Measurements from ENCODE around the gene FRK. TPM values are rescaled to one million over a fixed set of nuclear protein-coding genes. Genes with fewer than 3 reads are reported as not detected.

FRK gene
- total and polyA plus RNA-seq, 7 donors, result 0.10 to 4.2 (median 1.4) TPM

DNA sequence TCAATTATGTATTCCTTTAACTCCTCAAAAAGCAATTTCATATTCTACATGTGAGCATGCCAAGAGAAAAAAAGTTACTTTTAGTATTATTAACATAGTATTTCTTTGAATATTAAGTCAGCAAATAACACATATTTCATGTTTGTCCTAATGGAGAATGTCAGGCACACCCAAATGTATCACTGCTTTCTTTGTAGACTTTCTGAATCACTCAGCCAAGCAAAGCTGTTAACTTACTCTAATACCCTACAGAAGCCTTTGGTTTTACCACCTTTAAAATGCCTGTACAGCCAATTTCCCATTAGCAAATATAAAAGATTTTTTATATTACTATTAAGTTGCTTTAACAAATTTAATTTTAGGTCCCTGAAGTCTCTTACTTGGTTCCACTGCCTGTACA, 23.8 kb downstream of the FRK start:
- TF ChIP-seq, protein P1, sequence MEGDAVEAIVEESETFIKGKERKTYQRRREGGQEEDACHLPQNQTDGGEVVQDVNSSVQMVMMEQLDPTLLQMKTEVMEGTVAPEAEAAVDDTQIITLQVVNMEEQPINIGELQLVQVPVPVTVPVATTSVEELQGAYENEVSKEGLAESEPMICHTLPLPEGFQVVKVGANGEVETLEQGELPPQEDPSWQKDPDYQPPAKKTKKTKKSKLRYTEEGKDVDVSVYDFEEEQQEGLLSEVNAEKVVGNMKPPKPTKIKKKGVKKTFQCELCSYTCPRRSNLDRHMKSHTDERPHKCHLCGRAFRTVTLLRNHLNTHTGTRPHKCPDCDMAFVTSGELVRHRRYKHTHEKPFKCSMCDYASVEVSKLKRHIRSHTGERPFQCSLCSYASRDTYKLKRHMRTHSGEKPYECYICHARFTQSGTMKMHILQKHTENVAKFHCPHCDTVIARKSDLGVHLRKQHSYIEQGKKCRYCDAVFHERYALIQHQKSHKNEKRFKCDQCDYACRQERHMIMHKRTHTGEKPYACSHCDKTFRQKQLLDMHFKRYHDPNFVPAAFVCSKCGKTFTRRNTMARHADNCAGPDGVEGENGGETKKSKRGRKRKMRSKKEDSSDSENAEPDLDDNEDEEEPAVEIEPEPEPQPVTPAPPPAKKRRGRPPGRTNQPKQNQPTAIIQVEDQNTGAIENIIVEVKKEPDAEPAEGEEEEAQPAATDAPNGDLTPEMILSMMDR (IDR thresholded peaks at IDR 0.05), result no peak
- intact Hi-C loops (cut with DNase I), result no loop called here
- DNase-seq (no peak), ATAC-seq (peak in 1 of 4 donors; percentile 55)
- no peaks in the 10 kb centered on the region for H3K36me3 ChIP-seq (ENCODE audit: insufficient read depth in 1 of 2, low read depth in 1 of 2)
- H3K27me3 ChIP-seq (ENCODE audit: insufficient read depth in 3 of 3, low read length in 2 of 3), result no peaks in the 10 kb centered on the region
- H3K9me3 ChIP-seq, result no peaks in the 10 kb centered on the region
- peaks cover 15% of the 10 kb centered on the region for H3K4me1 ChIP-seq
- H3K27ac ChIP-seq, result no peak overlapping the region
- no peak overlapping the region for H3K4me3 ChIP-seq

DNA sequence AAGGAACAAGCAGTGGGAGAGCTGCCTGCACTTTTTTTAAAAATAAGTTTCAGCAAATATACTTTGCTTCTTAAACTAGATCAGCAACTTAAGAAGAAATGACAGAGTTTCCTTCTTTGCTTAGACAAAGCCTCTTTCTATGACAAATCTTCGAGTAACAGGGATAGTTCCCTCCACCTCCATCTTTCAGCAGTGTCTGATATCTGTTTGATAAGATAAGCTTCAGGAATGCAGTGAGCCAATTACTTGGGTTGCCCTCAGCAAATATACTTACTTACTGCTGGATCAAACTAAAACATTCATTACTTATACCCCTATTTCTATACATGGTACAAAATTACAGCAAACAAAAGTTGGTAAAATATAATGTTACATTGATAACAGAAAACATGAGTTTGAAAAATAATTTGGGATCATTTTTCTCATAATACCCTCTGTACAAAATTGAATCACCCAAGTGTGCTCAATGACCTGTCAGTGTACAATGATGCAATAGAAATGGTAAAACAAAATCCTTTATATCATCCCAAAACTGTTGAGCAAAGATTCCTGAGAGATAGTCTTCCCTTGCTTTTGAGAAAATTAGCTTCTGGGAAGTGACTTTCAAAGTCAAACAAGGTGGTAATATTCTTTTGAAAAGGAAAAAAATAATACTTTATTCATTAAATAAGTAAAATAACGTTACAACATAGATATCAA, 24.5 kb downstream of the FRK start:
- no peaks in the 10 kb centered on the region for H3K9me3 ChIP-seq
- intact Hi-C loops (cut with DNase I), result no loop called here
- no peak for ATAC-seq
- no peak for DNase-seq
- H3K4me3 ChIP-seq, result peak overlapping the region; percentile 43
- H3K27me3 ChIP-seq (ENCODE audit: insufficient read depth in 3 of 3, low read length in 2 of 3), result no peaks in the 10 kb centered on the region
- H3K27ac ChIP-seq, result no peak overlapping the region
- WGBS, 3 donors, result 59 to 66% (median 62%) methylated on average over 2 of the region's 2 CpGs
- no peaks in the 10 kb centered on the region for H3K36me3 ChIP-seq (ENCODE audit: insufficient read depth in 1 of 2, low read depth in 1 of 2)
- TF ChIP-seq, protein P1 (IDR thresholded peaks at IDR 0.05), result no peak
- peaks cover 15% of the 10 kb centered on the region for H3K4me1 ChIP-seq

DNA sequence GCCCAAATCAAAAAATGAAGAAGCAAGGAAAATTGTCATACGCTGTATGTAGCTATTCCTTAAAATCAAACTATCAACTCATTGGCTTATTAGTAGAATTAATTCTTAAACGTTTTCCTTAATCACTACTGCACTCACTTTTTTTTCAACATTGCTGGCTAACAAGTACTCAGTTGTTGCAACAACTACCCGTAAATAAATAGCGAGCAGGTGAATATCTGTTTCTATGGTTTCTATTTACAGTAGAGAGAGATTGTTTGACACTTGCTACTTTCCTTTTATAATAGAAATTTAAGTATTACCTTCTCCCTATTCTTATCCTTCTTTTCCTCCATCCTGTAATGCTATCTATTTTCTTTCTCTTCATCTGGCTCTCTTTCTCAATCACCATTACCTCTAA, 25.1 kb downstream of the FRK start:
- TF ChIP-seq, protein P1 (IDR thresholded peaks at IDR 0.05), result no peak
- intact Hi-C loops (cut with DNase I), result loop anchor here in 1 of 2 donors (1.0 kb wide), 1 partner anchor 40 kb away; no protein-coding TSS in a partner anchor
- H3K4me3 ChIP-seq, result peak overlapping the region; percentile 43
- WGBS, 3 donors, result 40 to 52% (median 44%) methylated on average over 4 of the region's 4 CpGs
- no peaks in the 10 kb centered on the region for H3K9me3 ChIP-seq
- ATAC-seq, result peak in 1 of 4 donors; percentile 37
- H3K27ac ChIP-seq, result no peak overlapping the region
- H3K27me3 ChIP-seq (ENCODE audit: insufficient read depth in 3 of 3, low read length in 2 of 3), result no peaks in the 10 kb centered on the region
- peaks cover 15% of the 10 kb centered on the region for H3K4me1 ChIP-seq
- DNase-seq, result no peak
- H3K36me3 ChIP-seq (ENCODE audit: insufficient read depth in 1 of 2, low read depth in 1 of 2), result no peaks in the 10 kb centered on the region

DNA sequence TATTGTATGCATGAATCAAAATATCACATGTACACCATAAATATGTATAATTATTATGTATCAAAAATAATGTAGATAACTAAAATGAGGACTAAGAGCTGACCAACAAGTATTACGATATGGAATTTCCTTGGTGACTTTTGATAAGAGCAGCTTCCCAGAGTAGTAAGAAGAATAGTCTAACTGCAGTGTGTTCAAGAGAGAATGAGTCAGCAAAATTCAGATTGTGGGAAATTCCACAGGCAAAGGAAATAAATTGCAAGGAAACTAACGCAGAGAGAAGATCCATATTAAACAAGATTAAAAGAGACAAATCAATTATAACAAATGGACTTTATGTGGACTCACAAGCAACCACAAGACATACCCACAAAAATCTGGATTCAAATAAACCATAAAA, 26.4 kb downstream of the FRK start:
- Histone ChIP-seq H3K4me1 (peaks cover 15% of the 10 kb centered on the region), H3K36me3 (ENCODE audit: insufficient read depth in 1 of 2, low read depth in 1 of 2) (no peaks in the 10 kb centered on the region), H3K4me3 (peak overlapping the region; percentile 43), H3K9me3 (no peaks in the 10 kb centered on the region), H3K27me3 (ENCODE audit: insufficient read depth in 3 of 3, low read length in 2 of 3) (no peaks in the 10 kb centered on the region), H3K27ac (peak overlapping the region; percentile 17)
- intact Hi-C loops (cut with DNase I), result no loop called here
- ATAC-seq (peak in 1 of 4 donors; percentile 45), DNase-seq (no peak)
- 14 to 47% (median 16%) methylated on average over 2 of the region's 2 CpGs for WGBS, 3 donors
- TF ChIP-seq, protein P1 (IDR thresholded peaks at IDR 0.05), result no peak

Measured in psoas muscle (tissue), 8 donors.